ENCODE results near the gene ABCC6. TPM values are rescaled to one million over a fixed set of nuclear protein-coding genes. Genes with fewer than 3 reads are reported as not detected.
A peak's percentile ranks its signal among the peaks of the same experiment; 100 is the strongest.
"Not testable (repeated sequence)": the region's sequence is repeated elsewhere in the genome, so short reads cannot be mapped to it uniquely, and the experiment has no call there.

ABCC6 gene
- total and polyA plus RNA-seq, 2 of the 13 experiments (the other 11 are each of a cell fraction or from before 2014, with no cell fraction given) = 82.4 to 105 TPM

GRCh38 chr16:16105646-16106045 lies 117.6 kb downstream of the ABCC6 start (continued):
- TF ChIP-seq HOXA9 (CRISPR knock-in tag; IDR thresholded peaks at IDR 0.05; ENCODE audit: borderline replicate concordance) (no peak), TAF1 (CRISPR knock-in tag; IDR thresholded peaks at IDR 0.05) (no peak)

- H3K4me3 ChIP-seq (replicated peaks in 1 of 3; ENCODE audit: insufficient read depth in 1 of 3, low read depth in 2 of 3, low read length in 3 of 3); intact Hi-C loops (cut with micrococcal nuclease; ENCODE audit: unreplicated experiment); H3K27me3 ChIP-seq (ENCODE audit: control insufficient read depth in 1 of 2, insufficient read depth in 2 of 2, low read length in 2 of 2); FAIRE-seq; H3K4me2 ChIP-seq (ENCODE audit: low read depth, low read length); H3K27ac ChIP-seq (ENCODE audit: extremely low read length, insufficient read depth, low read length); ATAC-seq; DNase-seq (ENCODE audit: low spot score); H3K4me1 ChIP-seq (ENCODE audit: insufficient read depth, low read length); POLR2A ChIA-PET; CTCF ChIA-PET (ENCODE audit: low intra/inter-chr PET ratio, low total read pairs); H2AFZ ChIP-seq (ENCODE audit: low read length); BruUV-seq (replicated peaks); H3K9me3 ChIP-seq (ENCODE audit: low read length); H3K9ac ChIP-seq (ENCODE audit: insufficient read depth, low read depth, low read length); H3K79me2 ChIP-seq (ENCODE audit: insufficient read depth, low read length); in situ Hi-C loops (cut with HindIII; ENCODE audit: extremely low pct_ligation_motif_present, low pct_unique_long_range_greater_than_20kb); H4K20me1 ChIP-seq (ENCODE audit: insufficient read depth, low read length): not testable (repeated sequence)
- 95% methylated on average over 21 of the region's 21 CpGs for WGBS (ENCODE audit: low lambda C conversion rate)
- H3K36me3 ChIP-seq (replicated peaks in 1 of 2; ENCODE audit: control insufficient read depth in 1 of 2, insufficient read depth in 2 of 2, low read length in 2 of 2) = peaks cover 36 to 65% of the 10 kb centered on the region in 2 experiments
- TF ChIP-seq AGO2 (optimal IDR thresholded peaks at IDR 0.05; ENCODE audit: low read depth, low read length) = peak; percentile 57
Measured at GRCh38 chr16:16104804-16105141, 118.5 kb downstream of the ABCC6 start.

- DNase-seq (ENCODE audit: low spot score); H3K9ac ChIP-seq (ENCODE audit: insufficient read depth, low read depth, low read length); H3K27ac ChIP-seq (ENCODE audit: extremely low read length, insufficient read depth, low read length); BruUV-seq (replicated peaks); H3K9me3 ChIP-seq (ENCODE audit: low read length); CTCF ChIA-PET (ENCODE audit: low intra/inter-chr PET ratio, low total read pairs); H3K27me3 ChIP-seq (ENCODE audit: control insufficient read depth in 1 of 2, insufficient read depth in 2 of 2, low read length in 2 of 2); ATAC-seq; intact Hi-C loops (cut with micrococcal nuclease; ENCODE audit: unreplicated experiment); H2AFZ ChIP-seq (ENCODE audit: low read length); H3K4me2 ChIP-seq (ENCODE audit: low read depth, low read length); H3K79me2 ChIP-seq (ENCODE audit: insufficient read depth, low read length); POLR2A ChIA-PET; H4K20me1 ChIP-seq (ENCODE audit: insufficient read depth, low read length); H3K4me3 ChIP-seq (replicated peaks in 1 of 3; ENCODE audit: insufficient read depth in 1 of 3, low read depth in 2 of 3, low read length in 3 of 3); FAIRE-seq; in situ Hi-C loops (cut with HindIII; ENCODE audit: extremely low pct_ligation_motif_present, low pct_unique_long_range_greater_than_20kb); H3K4me1 ChIP-seq (ENCODE audit: insufficient read depth, low read length): not testable (repeated sequence)
- peak; percentile 47 for TF ChIP-seq NFYC (CRISPR knock-in tag; IDR thresholded peaks at IDR 0.05)
- TF ChIP-seq NFYB (CRISPR knock-in tag; IDR thresholded peaks at IDR 0.05) = peak; percentile 60
- 91% methylated on average over 16 of the region's 16 CpGs for WGBS (ENCODE audit: low lambda C conversion rate)
- H3K36me3 ChIP-seq (replicated peaks in 1 of 2; ENCODE audit: control insufficient read depth in 1 of 2, insufficient read depth in 2 of 2, low read length in 2 of 2) = peaks cover 32 to 63% of the 10 kb centered on the region in 2 experiments
Measured at GRCh38 chr16:16104132-16104803, 119.0 kb downstream of the ABCC6 start.

All from HepG2 (cell line).